Liver (tissue), 9 donors: ENCODE measurements around the gene SCAF8. TPM values are rescaled to one million over a fixed set of nuclear protein-coding genes. Genes with fewer than 3 reads are reported as not detected.

Experiments used
- DNase-seq: peaks from one replicate; pipeline ENCODE4 v3.0.0-alpha.2; 2017; ENCODE audit warnings: low spot score
- H3K27ac ChIP-seq, 2 donors: one replicate each; pipeline ENCODE4 v1.7.0; 2013; ENCODE audit warnings: inconsistent platforms in 2 of 2, low read length in 2 of 2, control low read depth in 1 of 2, low read depth in 1 of 2, mild to moderate bottlenecking in 1 of 2
- H3K27me3 ChIP-seq, 4 donors: one replicate each; pipeline versions ENCODE4 v1.6.1 to v1.7.0; 2013; ENCODE audit warnings: low read length in 3 of 4, inconsistent platforms in 1 of 4, mild to moderate bottlenecking in 1 of 4, moderate library complexity in 1 of 4; ENCODE audit not compliant: control insufficient read depth in 4 of 4, insufficient read depth in 4 of 4
- H3K36me3 ChIP-seq, 4 donors: one replicate each; pipeline versions ENCODE4 v1.6.1 to v1.7.0; 2013; ENCODE audit warnings: low read length in 3 of 4, mild to moderate bottlenecking in 3 of 4, low read depth in 1 of 4, moderate library complexity in 1 of 4; ENCODE audit not compliant: control insufficient read depth in 4 of 4, insufficient read depth in 3 of 4
- H3K4me1 ChIP-seq, 4 donors: one replicate each; pipeline versions ENCODE4 v1.6.1 to v1.7.0; 2013; ENCODE audit warnings: low read length in 3 of 4, mild to moderate bottlenecking in 3 of 4, moderate library complexity in 1 of 4; ENCODE audit not compliant: control insufficient read depth in 4 of 4, insufficient read depth in 4 of 4
- H3K4me3 ChIP-seq, 3 donors: one replicate each; pipeline versions ENCODE4 v1.6.1 to v1.7.0; 2013; ENCODE audit warnings: low read length in 3 of 3, control low read depth in 1 of 3, low read depth in 1 of 3, mild to moderate bottlenecking in 1 of 3
- H3K9ac ChIP-seq, 2 donors: one replicate each; pipeline ENCODE4 v1.7.0; 2013; ENCODE audit warnings: low read length in 2 of 2, mild to moderate bottlenecking in 2 of 2, moderate library complexity in 2 of 2, control low read depth in 1 of 2, low read depth in 1 of 2
- H3K9me3 ChIP-seq, 4 donors: one replicate each; pipeline versions ENCODE4 v1.6.1 to v1.7.0; 2013; ENCODE audit warnings: low read length in 3 of 4; ENCODE audit not compliant: control insufficient read depth in 4 of 4
- ATF3 ChIP-seq: IDR thresholded peaks from 2 replicates; pipeline ENCODE4 v1.6.1; 2016; ENCODE audit warnings: antibody characterized with exemption
- CTCF ChIP-seq: fragments of 150-350 bp; IDR thresholded peaks from 2 replicates; pipeline ENCODE4 v1.5.1; 2017; ENCODE audit warnings: improper control_type of control experiment, low read depth, low read length; ENCODE audit not compliant: missing input control
- FOXA1 ChIP-seq: IDR thresholded peaks from 2 replicates; pipeline ENCODE4 v1.6.1; 2016; ENCODE audit warnings: antibody characterized with exemption
- FOXA2 ChIP-seq: IDR thresholded peaks from 2 replicates; pipeline ENCODE4 v1.6.1; 2016; ENCODE audit warnings: antibody characterized with exemption
- HNF4G ChIP-seq: IDR thresholded peaks from 2 replicates; pipeline ENCODE4 v1.6.1; 2016; ENCODE audit warnings: antibody characterized with exemption
- MAX ChIP-seq: IDR thresholded peaks from 2 replicates; pipeline ENCODE4 v1.6.1; 2016; ENCODE audit warnings: antibody characterized with exemption
- RAD21 ChIP-seq, 2 donors: IDR thresholded peaks; 2 replicates each; pipeline ENCODE4 v1.6.1; 2016; ENCODE audit warnings: antibody characterized with exemption in 2 of 2, mild to moderate bottlenecking in 2 of 2
- REST ChIP-seq: IDR thresholded peaks from 2 replicates; pipeline ENCODE4 v1.6.1; 2016; ENCODE audit warnings: antibody characterized with exemption, mild to moderate bottlenecking
- RXRA ChIP-seq, 2 donors: IDR thresholded peaks; 2 replicates each; pipeline ENCODE4 v1.6.1; 2017 to 2018; ENCODE audit warnings: antibody characterized with exemption in 2 of 2, mild to moderate bottlenecking in 1 of 2
- YY1 ChIP-seq: IDR thresholded peaks from 2 replicates; pipeline ENCODE4 v1.6.1; 2016; ENCODE audit warnings: antibody characterized with exemption, mild to moderate bottlenecking
- ZBTB33 ChIP-seq: IDR thresholded peaks from 2 replicates; pipeline ENCODE4 v1.6.1; 2016; ENCODE audit warnings: antibody characterized with exemption
- WGBS: extraction: QIAGEN DNeasy Blood & Tissue Kit; methylation state at CpG from one replicate; pipeline ENCODE4 v1.1.7; 2013; 5-methylcytosine and 5-hydroxymethylcytosine counted together
- polyA plus RNA-seq, 2 donors: library from polyadenylated mRNA; stranded (reverse) in 1 of 2; unstranded in 1 of 2; fragments of 200-250 nt in 1 of 2; fragments of >200 nt in 1 of 2; fragmentation: Nextera tagmentation in 1 of 2; extraction: Ambion mirVana in 1 of 2; gene quantifications; one replicate each; pipeline versions ENCODE4 v1.2.1 to v1.2.3, GENCODE V29; 2013 to 2015
- total RNA-seq, 2 donors: library from RNA; depleted of rRNA; stranded (reverse); fragments of >200 nt; gene quantifications; one replicate each; pipeline ENCODE4 v1.2.3, GENCODE V29; 2014
- donor health status: healthy.
- donor health status: healthy.
- donor health status: healthy.
- donor health status: healthy.
- donor health status: healthy.

SCAF8 gene
- 10 to 100 TPM; 18.9 to 22.3 TPM for total RNA-seq
- polyA plus RNA-seq, result 1 to 10 TPM; 5.9 to 6.1 TPM

GRCh38 chr6:154733183-154733625, at the start of gene SCAF8:
Gene SCAF8 (plus strand): TSS chr6:154733416. CDS start chr6:154733901, 485 bp downstream.
- WGBS, result under 1% methylated on average over 60 of the region's 61 CpGs
- H3K36me3 ChIP-seq, result no peaks in the 10 kb centered on the region
- H3K9ac ChIP-seq, result peak within 1 kb of the TSS; percentile 70 to 87
- peak within 1 kb of the TSS; percentile 99 to 100 for H3K27ac ChIP-seq
- TF ChIP-seq RAD21 (IDR thresholded peaks at IDR 0.05) (peak; percentile 5 to 52), CTCF (peak; percentile 92), FOXA2 (no peak), ATF3 (no peak), MAX (no peak), REST (no peak), ZBTB33 (no peak), YY1 (peak; percentile 96)
- peaks cover 8 to 24% (median 23%) of the 10 kb centered on the region in 4 donors for H3K4me1 ChIP-seq
- H3K9me3 ChIP-seq, result no peaks in the 10 kb centered on the region
- no peaks in the 10 kb centered on the region for H3K27me3 ChIP-seq
- peak; percentile 91 for DNase-seq
- peak within 1 kb of the TSS; percentile 80 to 95 (median 94) for H3K4me3 ChIP-seq

GRCh38 chr6:154683756-154684523, 49.3 kb upstream of the SCAF8 start:
- WGBS, result 58% methylated on average over 4 of the region's 4 CpGs
- H3K4me3 ChIP-seq, result no peak overlapping the region
- no peaks in the 10 kb centered on the region for H3K9me3 ChIP-seq
- H3K9ac ChIP-seq, result no peak overlapping the region
- no peaks in the 10 kb centered on the region for H3K36me3 ChIP-seq
- no peaks in the 10 kb centered on the region for H3K27me3 ChIP-seq
- no peaks in the 10 kb centered on the region for H3K4me1 ChIP-seq
- DNase-seq, result no peak
- H3K27ac ChIP-seq, result peak overlapping the region in 1 of 2 donors; percentile 28
- TF ChIP-seq CTCF, result no peak
- TF ChIP-seq MAX, result no peak
- no peak for TF ChIP-seq ZBTB33
- no peak for TF ChIP-seq RAD21 (IDR thresholded peaks at IDR 0.05)
- TF ChIP-seq FOXA1, result no peak
- TF ChIP-seq YY1, result no peak
- TF ChIP-seq RXRA (IDR thresholded peaks at IDR 0.05), result no peak
- no peak for TF ChIP-seq REST
- no peak for TF ChIP-seq HNF4G
